GM21619 (cell line): ENCODE results near the gene RUNX3.

Experiments
- ATAC-seq: cut with Tn5 transposase; IDR thresholded peaks from one replicate; pipeline ENCODE4 v1.9.1; 2021; ENCODE audit not compliant: unreplicated experiment

The RUNX3 gene

GRCh38 chr1:24931146-24931467 is 1.0 kb upstream of the RUNX3 start:
- ATAC-seq, result no peak

GRCh38 chr1:24929398-24930259 is 447 bp downstream of the RUNX3 start:
- peak; percentile 5 for ATAC-seq

GRCh38 chr1:24928689-24929397 is 1.2 kb downstream of the RUNX3 start:
- ATAC-seq, result no peak

- ATAC-seq, result no peak
Measured at GRCh38 chr1:24927988-24928688, 1.9 kb downstream of the RUNX3 start.

GRCh38 chr1:24927473-24927872 is 2.6 kb downstream of the RUNX3 start:
- no peak for ATAC-seq

- no peak for ATAC-seq
Measured at GRCh38 chr1:24926563-24927249, 3.4 kb downstream of the RUNX3 start.

- no peak for ATAC-seq
Measured at GRCh38 chr1:24925963-24926362, 4.1 kb downstream of the RUNX3 start.

- ATAC-seq, result no peak
Measured at GRCh38 chr1:24925082-24925779, 4.8 kb downstream of the RUNX3 start.

- no peak for ATAC-seq
Measured at GRCh38 chr1:24923485-24924113, 6.5 kb downstream of the RUNX3 start.

GRCh38 chr1:24921938-24922662 is 8.0 kb downstream of the RUNX3 start:
- no peak for ATAC-seq

GRCh38 chr1:24921412-24921811 is 8.7 kb downstream of the RUNX3 start:
- no peak for ATAC-seq

GRCh38 chr1:24920533-24920925 is 9.5 kb downstream of the RUNX3 start:
- ATAC-seq, result no peak

GRCh38 chr1:24919791-24920532 is 10.1 kb downstream of the RUNX3 start:
- no peak for ATAC-seq

- no peak for ATAC-seq
Measured at GRCh38 chr1:24918995-24919605, 11.0 kb downstream of the RUNX3 start.

- no peak for ATAC-seq
Measured at GRCh38 chr1:24918370-24918769, 11.7 kb downstream of the RUNX3 start.

- no peak for ATAC-seq
Measured at GRCh38 chr1:24917327-24918074, 12.6 kb downstream of the RUNX3 start.

- ATAC-seq, result no peak
Measured at GRCh38 chr1:24915816-24916602, 14.1 kb downstream of the RUNX3 start.
